ENCODE measurements around the gene PLAC1. TPM values are rescaled to one million over a fixed set of nuclear protein-coding genes. Genes with fewer than 3 reads are reported as not detected.

Gene PLAC1
- total RNA-seq, 1 donor from 2014 or later, result not detected

GRCh38 chrX:134631426-134632346 lies 26.6 kb downstream of the PLAC1 start:
- DNase-seq (ENCODE audit: low spot score), result no peak

GRCh38 chrX:134628663-134629062 lies 29.6 kb downstream of the PLAC1 start:
- DNase-seq (ENCODE audit: low spot score), result no peak

- no peak for DNase-seq (ENCODE audit: low spot score)
Measured at GRCh38 chrX:134626434-134626833, 31.8 kb downstream of the PLAC1 start.

GRCh38 chrX:134625315-134625718 lies 33.0 kb downstream of the PLAC1 start:
- no peak for DNase-seq (ENCODE audit: low spot score)

GRCh38 chrX:134624046-134624430 lies 34.2 kb downstream of the PLAC1 start:
- no peak for DNase-seq (ENCODE audit: low spot score)

- no peak for DNase-seq (ENCODE audit: low spot score)
Measured at GRCh38 chrX:134623293-134624045, 34.8 kb downstream of the PLAC1 start.

GRCh38 chrX:134622813-134623185 lies 35.5 kb downstream of the PLAC1 start:
- no peak for DNase-seq (ENCODE audit: low spot score)

- no peak for DNase-seq (ENCODE audit: low spot score)
Measured at GRCh38 chrX:134622056-134622812, 36.0 kb downstream of the PLAC1 start.

- no peak for DNase-seq (ENCODE audit: low spot score)
Measured at GRCh38 chrX:134619838-134620237, 38.4 kb downstream of the PLAC1 start.

GRCh38 chrX:134613396-134613795 lies 44.9 kb downstream of the PLAC1 start:
- DNase-seq (ENCODE audit: low spot score), result no peak

GRCh38 chrX:134608153-134608552 lies 50.1 kb downstream of the PLAC1 start:
- DNase-seq (ENCODE audit: low spot score), result no peak

- no peak for DNase-seq (ENCODE audit: low spot score)
Measured at GRCh38 chrX:134607523-134607922, 50.7 kb downstream of the PLAC1 start.

- DNase-seq (ENCODE audit: low spot score), result no peak
Measured at GRCh38 chrX:134604701-134605311, 53.5 kb downstream of the PLAC1 start.

- DNase-seq (ENCODE audit: low spot score), result no peak
Measured at GRCh38 chrX:134603806-134604700, 54.2 kb downstream of the PLAC1 start.

GRCh38 chrX:134602410-134602809 lies 55.9 kb downstream of the PLAC1 start:
- DNase-seq (ENCODE audit: low spot score), result no peak

- DNase-seq (ENCODE audit: low spot score), result no peak
Measured at GRCh38 chrX:134601240-134601765, 57.0 kb downstream of the PLAC1 start.

GRCh38 chrX:134600714-134601113 lies 57.6 kb downstream of the PLAC1 start:
- DNase-seq (ENCODE audit: low spot score), result no peak

- DNase-seq (ENCODE audit: low spot score), result no peak
Measured at GRCh38 chrX:134599184-134599914, 58.9 kb downstream of the PLAC1 start.

- DNase-seq (ENCODE audit: low spot score), result no peak
Measured at GRCh38 chrX:134592303-134592702, 66.0 kb downstream of the PLAC1 start.

GRCh38 chrX:134591502-134591901 lies 66.8 kb downstream of the PLAC1 start:
- no peak for DNase-seq (ENCODE audit: low spot score)
